Skeletal muscle tissue (tissue), 4 donors: ENCODE data around the gene GALT. TPM values are rescaled to one million over a fixed set of nuclear protein-coding genes. Genes with fewer than 3 reads are reported as not detected.

ENCODE experiments used
- H3K27ac ChIP-seq: one replicate; pipeline ENCODE4 v1.7.0; 2013; ENCODE audit warnings: mild to moderate bottlenecking, low read depth, low read length, inconsistent platforms
- H3K27me3 ChIP-seq, 3 donors: one replicate each; pipeline ENCODE4 v1.7.0; 2013; ENCODE audit warnings: low read length in 3 of 3; ENCODE audit not compliant: control insufficient read depth in 3 of 3, insufficient read depth in 3 of 3
- H3K36me3 ChIP-seq, 3 donors: one replicate each; pipeline ENCODE4 v1.7.0; 2013; ENCODE audit warnings: low read length in 3 of 3; ENCODE audit not compliant: control insufficient read depth in 3 of 3, insufficient read depth in 3 of 3
- H3K4me1 ChIP-seq, 3 donors: one replicate each; pipeline ENCODE4 v1.7.0; 2013; ENCODE audit warnings: low read length in 3 of 3, mild to moderate bottlenecking in 3 of 3; ENCODE audit not compliant: control insufficient read depth in 3 of 3, insufficient read depth in 3 of 3
- H3K4me3 ChIP-seq, 3 donors: one replicate each; pipeline ENCODE4 v1.7.0; 2013; ENCODE audit warnings: low read length in 3 of 3
- H3K9ac ChIP-seq, 3 donors: one replicate each; pipeline ENCODE4 v1.7.0; 2013; ENCODE audit warnings: low read length in 3 of 3, mild to moderate bottlenecking in 3 of 3, moderate library complexity in 2 of 3, low read depth in 1 of 3
- H3K9me3 ChIP-seq, 3 donors: one replicate each; pipeline ENCODE4 v1.7.0; 2013; ENCODE audit warnings: low read length in 3 of 3; ENCODE audit not compliant: control insufficient read depth in 3 of 3
- total RNA-seq: library from RNA; depleted of rRNA; stranded (reverse); fragments of >200 nt; gene quantifications from one replicate; pipeline ENCODE4 v1.2.3, GENCODE V29; 2014
- donor health status: Osteomylitis.

The GALT gene
- total RNA-seq, 1 donor from 2014 or later: 23.0 TPM

- H3K36me3 ChIP-seq: peaks cover 18 to 44% (median 27%) of the 10 kb centered on the region in 3 donors
- H3K9ac ChIP-seq: no peak overlapping the region
- H3K4me3 ChIP-seq: no peak overlapping the region
- H3K27me3 ChIP-seq: no peaks in the 10 kb centered on the region
- no peak overlapping the region for H3K27ac ChIP-seq
- H3K9me3 ChIP-seq: no peaks in the 10 kb centered on the region
- H3K4me1 ChIP-seq: peaks cover 11 to 16% (median 16%) of the 10 kb centered on the region in 3 donors
Observed at GRCh38 chr9:34659592-34660253, 13.2 kb downstream of the GALT start.

GRCh38 chr9:34662526-34663302 lies 16.2 kb downstream of the GALT start, which contains the start of gene CCL27:
Gene CCL27, minus strand, starts transcription at chr9:34662657. Its CDS starts 24 bp downstream, at chr9:34662633.
- no peaks in the 10 kb centered on the region for H3K9me3 ChIP-seq

GRCh38 chr9:34663303-34663605 lies 16.8 kb downstream of the GALT start:
- H3K27ac ChIP-seq: no peak overlapping the region
- H3K9me3 ChIP-seq: no peaks in the 10 kb centered on the region

More at GRCh38 chr9:34662526-34663302, 16.2 kb downstream of the GALT start, which contains the start of gene CCL27:
- Histone ChIP-seq H3K4me3 (no peak within 1 kb of the TSS), H3K27me3 (no peaks in the 10 kb centered on the region), H3K4me1 (peaks cover 7 to 25% (median 17%) of the 10 kb centered on the region in 3 donors), H3K36me3 (peaks cover 18 to 35% (median 22%) of the 10 kb centered on the region in 3 donors), H3K27ac (no peak within 1 kb of the TSS), H3K9ac (no peak within 1 kb of the TSS)

GRCh38 chr9:34664281-34665066 lies 18.0 kb downstream of the GALT start:
- H3K4me1 ChIP-seq: peaks cover 7 to 25% (median 17%) of the 10 kb centered on the region in 3 donors
- peak overlapping the region; percentile 65 to 91 (median 89) for H3K4me3 ChIP-seq
- peak overlapping the region; percentile 34 to 76 (median 60) for H3K9ac ChIP-seq
- H3K27me3 ChIP-seq: no peaks in the 10 kb centered on the region
- H3K9me3 ChIP-seq: no peaks in the 10 kb centered on the region
- H3K27ac ChIP-seq: peak overlapping the region; percentile 72
- H3K36me3 ChIP-seq: peaks cover 18 to 35% (median 20%) of the 10 kb centered on the region in 3 donors

More at GRCh38 chr9:34663303-34663605, 16.8 kb downstream of the GALT start:
- Histone ChIP-seq H3K9ac (no peak overlapping the region), H3K27me3 (no peaks in the 10 kb centered on the region), H3K36me3 (peaks cover 18 to 33% (median 21%) of the 10 kb centered on the region in 3 donors), H3K4me1 (peaks cover 7 to 25% (median 17%) of the 10 kb centered on the region in 3 donors), H3K4me3 (no peak overlapping the region)

DNA sequence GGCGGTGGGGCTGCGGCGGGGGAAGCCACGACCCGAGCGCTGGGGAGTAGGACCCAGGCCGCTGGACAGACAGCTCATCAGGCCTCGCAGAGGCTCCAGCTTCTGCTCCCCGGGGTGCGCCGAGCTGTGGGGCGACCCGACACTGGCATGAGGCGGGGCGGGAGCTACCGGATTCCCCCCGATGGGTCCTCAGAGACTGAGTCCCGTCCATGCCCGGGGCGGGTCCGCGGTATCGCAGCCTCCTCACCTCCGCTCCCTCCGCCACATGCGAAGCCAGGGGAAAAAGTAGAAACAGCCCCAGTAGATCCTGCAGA lies 18.5 kb downstream of the GALT start:
- H3K4me3 ChIP-seq: peak overlapping the region; percentile 65 to 91 (median 89)
- H3K27ac ChIP-seq: peak overlapping the region; percentile 72
- H3K9me3 ChIP-seq: no peaks in the 10 kb centered on the region
- H3K27me3 ChIP-seq: no peaks in the 10 kb centered on the region
- H3K9ac ChIP-seq: peak overlapping the region; percentile 60 to 76 (median 61)
- H3K36me3 ChIP-seq: peaks cover 15 to 29% (median 15%) of the 10 kb centered on the region in 3 donors
- H3K4me1 ChIP-seq: peaks cover 7 to 25% (median 17%) of the 10 kb centered on the region in 3 donors

DNA sequence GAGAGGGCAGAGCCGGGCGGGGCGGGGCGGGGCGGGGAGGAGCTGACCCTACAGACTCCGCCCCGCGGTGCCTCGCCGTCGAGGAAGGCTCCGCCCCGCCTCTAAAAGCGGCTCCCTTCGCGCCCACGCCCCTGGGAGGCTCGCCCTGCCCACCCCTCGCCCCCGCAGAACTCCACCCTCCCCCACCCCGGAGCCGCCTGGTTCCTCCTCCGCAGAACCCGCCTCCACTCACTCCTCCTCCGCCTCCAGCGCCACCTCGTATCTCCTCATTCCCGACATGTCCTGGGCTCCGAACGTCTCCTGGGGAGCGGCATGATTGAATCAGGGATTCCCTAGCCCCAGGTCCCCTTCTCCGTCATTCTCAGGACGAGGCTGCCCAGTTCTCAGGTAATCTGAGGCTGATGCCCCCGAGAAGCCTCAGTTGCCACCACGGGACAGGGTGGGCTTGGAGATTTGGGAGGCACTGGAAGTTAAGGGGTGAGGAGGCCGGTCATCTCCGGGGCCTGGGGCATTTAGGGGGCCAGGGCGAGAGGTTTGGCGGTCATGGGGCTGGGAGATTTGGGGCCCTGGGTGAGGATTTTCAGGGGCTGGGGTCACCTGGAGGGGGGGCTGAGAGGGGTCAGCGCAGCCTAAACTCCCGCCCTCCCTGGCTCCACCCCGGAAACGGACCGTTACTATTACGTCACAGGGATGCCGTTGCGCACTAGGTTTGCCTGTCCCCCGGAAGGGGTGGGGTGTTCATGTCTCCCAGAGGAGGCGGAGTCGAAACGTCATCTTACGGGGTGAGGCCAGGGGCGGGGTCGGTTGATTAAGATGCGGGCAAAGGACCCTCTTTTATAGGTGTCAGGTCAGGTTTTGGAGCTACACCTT lies 19.1 kb downstream of the GALT start:
- peak overlapping the region; percentile 88 to 94 (median 91) for H3K9ac ChIP-seq
- no peaks in the 10 kb centered on the region for H3K27me3 ChIP-seq
- H3K27ac ChIP-seq: peak overlapping the region; percentile 99
- peak overlapping the region; percentile 89 to 91 (median 89) for H3K4me3 ChIP-seq
- H3K36me3 ChIP-seq: peaks cover 9 to 23% (median 10%) of the 10 kb centered on the region in 3 donors
- H3K4me1 ChIP-seq: peaks cover 7 to 25% (median 17%) of the 10 kb centered on the region in 3 donors
- H3K9me3 ChIP-seq: no peaks in the 10 kb centered on the region

GRCh38 chr9:34669809-34670562 lies 23.5 kb downstream of the GALT start:
- Histone ChIP-seq H3K4me1 (peaks cover 2 to 23% (median 12%) of the 10 kb centered on the region in 3 donors), H3K4me3 (no peak overlapping the region), H3K36me3 (peaks cover 0 to 6% (median 3%) of the 10 kb centered on the region in 3 donors), H3K27me3 (no peaks in the 10 kb centered on the region), H3K9ac (no peak overlapping the region), H3K9me3 (no peaks in the 10 kb centered on the region), H3K27ac (no peak overlapping the region)

DNA sequence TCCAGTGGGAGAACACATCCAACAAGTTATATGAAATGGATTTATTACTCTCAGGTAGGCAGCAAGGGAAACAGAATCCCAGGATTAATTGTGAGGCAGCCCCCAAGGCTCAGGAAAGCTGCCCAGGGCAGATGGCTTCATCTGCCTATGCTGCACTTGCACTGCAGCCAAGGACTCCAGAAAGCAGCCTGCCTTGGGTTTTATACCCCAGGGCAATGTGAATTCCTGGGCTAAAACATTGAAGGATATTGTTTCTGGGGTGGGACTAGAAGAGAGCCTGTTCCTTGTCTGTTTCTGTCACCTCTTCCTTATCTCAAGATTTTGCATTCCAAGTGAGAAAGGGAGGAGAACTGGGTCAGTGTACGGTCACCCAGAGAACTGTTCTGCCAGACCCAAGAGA lies 24.8 kb downstream of the GALT start:
- H3K27ac ChIP-seq: no peak overlapping the region
- H3K27me3 ChIP-seq: no peaks in the 10 kb centered on the region
- no peaks in the 10 kb centered on the region for H3K9me3 ChIP-seq
- H3K36me3 ChIP-seq: peaks cover 0 to 6% (median 3%) of the 10 kb centered on the region in 3 donors
- no peak overlapping the region for H3K9ac ChIP-seq
- H3K4me1 ChIP-seq: peaks cover 0 to 15% (median 11%) of the 10 kb centered on the region in 3 donors
- no peak overlapping the region for H3K4me3 ChIP-seq
